ENCODE results near the gene CNTN1. TPM values are rescaled to one million over a fixed set of nuclear protein-coding genes. Genes with fewer than 3 reads are reported as not detected.

CNTN1 gene
- total and polyA plus RNA-seq, 7 donors: 0.10 to 1.4 (median 0.23) TPM

DNA sequence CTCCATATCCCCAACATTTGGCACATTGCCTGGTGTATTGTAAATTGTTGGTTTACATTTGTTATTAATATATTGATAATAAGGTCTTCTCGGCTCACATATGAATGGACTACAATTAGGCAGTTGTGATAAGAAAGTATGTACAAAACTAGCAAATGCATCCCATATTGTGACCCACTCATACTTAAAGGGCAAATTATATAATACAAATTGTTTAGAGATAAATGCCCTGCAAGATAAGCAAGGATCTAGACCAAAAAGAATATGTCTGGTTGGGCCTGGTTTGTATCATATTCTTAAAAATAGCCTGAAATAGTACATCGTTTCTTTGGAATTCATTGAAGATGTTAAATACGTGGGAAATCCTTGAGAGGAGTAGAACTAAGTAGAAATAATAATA is 151.3 kb downstream of the CNTN1 start:
- H3K4me1 ChIP-seq: no peaks in the 10 kb centered on the region
- 76 to 83% (median 77%) methylated on average over 3 of the region's 3 CpGs for WGBS, 3 donors

GRCh38 chr12:40853221-40853620 is 161.0 kb downstream of the CNTN1 start:
- no peaks in the 10 kb centered on the region for H3K4me1 ChIP-seq
- 72 to 95% (median 87%) methylated on average over 1 of the region's 1 CpG for WGBS, 3 donors
- H3K9me3 ChIP-seq: no peaks in the 10 kb centered on the region
- no peaks in the 10 kb centered on the region for H3K36me3 ChIP-seq (ENCODE audit: insufficient read depth in 1 of 2, low read depth in 1 of 2)
- H3K27me3 ChIP-seq (ENCODE audit: insufficient read depth in 3 of 3, low read length in 2 of 3): no peaks in the 10 kb centered on the region
- intact Hi-C loops (cut with DNase I): no loop called here
- H3K4me3 ChIP-seq: no peak overlapping the region
- H3K27ac ChIP-seq: no peak overlapping the region
- DNase-seq (no peak), ATAC-seq (no peak)
- TF ChIP-seq CTCF (IDR thresholded peaks at IDR 0.05): no peak

More for the DNA sequence above, 151.3 kb downstream of the CNTN1 start:
- intact Hi-C loops (cut with DNase I): no loop called here
- Histone ChIP-seq H3K36me3 (ENCODE audit: insufficient read depth in 1 of 2, low read depth in 1 of 2) (no peaks in the 10 kb centered on the region), H3K27me3 (ENCODE audit: insufficient read depth in 3 of 3, low read length in 2 of 3) (no peaks in the 10 kb centered on the region), H3K27ac (no peak overlapping the region), H3K9me3 (no peaks in the 10 kb centered on the region), H3K4me3 (no peak overlapping the region)
- no peak for TF ChIP-seq CTCF (IDR thresholded peaks at IDR 0.05)
- ATAC-seq (no peak), DNase-seq (no peak)

DNA sequence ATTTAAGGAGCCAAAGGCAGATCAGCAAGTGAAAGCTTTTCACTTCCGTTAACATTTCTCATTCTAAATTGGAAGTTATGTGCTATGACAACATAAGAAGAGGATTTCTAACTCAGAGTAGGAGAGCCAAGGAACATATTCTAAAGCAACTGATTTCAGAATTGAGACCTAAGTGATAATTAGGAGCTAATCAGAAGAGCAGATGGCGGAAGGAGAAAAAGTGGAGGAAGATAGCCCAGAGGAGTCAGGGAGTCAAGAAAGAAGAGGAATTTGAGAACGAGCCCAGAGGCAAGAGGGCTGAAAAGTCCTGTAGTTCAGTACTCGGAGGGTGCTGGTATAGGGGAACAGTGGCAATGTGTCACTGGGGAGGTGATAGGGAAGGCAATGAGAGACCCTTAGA is 162.4 kb downstream of the CNTN1 start:
- no peaks in the 10 kb centered on the region for H3K27me3 ChIP-seq (ENCODE audit: insufficient read depth in 3 of 3, low read length in 2 of 3)
- no peaks in the 10 kb centered on the region for H3K36me3 ChIP-seq (ENCODE audit: insufficient read depth in 1 of 2, low read depth in 1 of 2)
- no peak for TF ChIP-seq CTCF (IDR thresholded peaks at IDR 0.05)
- no peaks in the 10 kb centered on the region for H3K9me3 ChIP-seq
- ATAC-seq (no peak), DNase-seq (no peak)
- no peak overlapping the region for H3K4me3 ChIP-seq
- no peaks in the 10 kb centered on the region for H3K4me1 ChIP-seq
- 53 to 65% (median 62%) methylated on average over 4 of the region's 4 CpGs for WGBS, 3 donors
- no peak overlapping the region for H3K27ac ChIP-seq
- intact Hi-C loops (cut with DNase I): no loop called here

DNA sequence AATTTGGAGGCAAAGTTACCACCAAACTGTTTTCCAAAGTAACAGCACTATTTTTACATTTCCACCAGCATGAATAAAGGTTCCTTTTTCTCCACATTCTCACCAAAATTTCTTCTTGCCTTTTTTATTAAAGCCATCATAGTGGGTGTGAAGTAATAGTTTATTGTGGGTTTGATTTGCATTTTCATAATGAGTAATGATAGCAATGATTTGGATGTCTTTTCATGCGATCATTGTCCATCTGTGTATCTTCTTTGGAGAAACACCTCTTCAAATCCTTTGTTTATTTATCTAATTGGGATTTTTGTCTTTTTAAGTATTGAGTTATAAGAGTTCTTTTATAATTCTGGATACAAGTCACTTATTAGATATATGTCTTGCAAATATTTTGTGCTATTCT is 172.7 kb downstream of the CNTN1 start:
- no peak for ATAC-seq
- 89 to 95% (median 94%) methylated on average over 1 of the region's 1 CpG for WGBS, 3 donors

More for the DNA sequence above, 172.7 kb downstream of the CNTN1 start:
- Histone ChIP-seq H3K27ac (no peak overlapping the region), H3K27me3 (ENCODE audit: insufficient read depth in 3 of 3, low read length in 2 of 3) (no peaks in the 10 kb centered on the region), H3K4me3 (no peak overlapping the region), H3K9me3 (no peaks in the 10 kb centered on the region), H3K36me3 (ENCODE audit: insufficient read depth in 1 of 2, low read depth in 1 of 2) (no peaks in the 10 kb centered on the region), H3K4me1 (no peaks in the 10 kb centered on the region)
- no peak for DNase-seq
- TF ChIP-seq CTCF (IDR thresholded peaks at IDR 0.05): no peak
- intact Hi-C loops (cut with DNase I): no loop called here
